ENCODE results near the gene RYR2. TPM values are rescaled to one million over a fixed set of nuclear protein-coding genes. Genes with fewer than 3 reads are reported as not detected.

Gene RYR2
- total RNA-seq, 2 donors from 2014 or later, result 14.2 to 17.1 TPM

DNA sequence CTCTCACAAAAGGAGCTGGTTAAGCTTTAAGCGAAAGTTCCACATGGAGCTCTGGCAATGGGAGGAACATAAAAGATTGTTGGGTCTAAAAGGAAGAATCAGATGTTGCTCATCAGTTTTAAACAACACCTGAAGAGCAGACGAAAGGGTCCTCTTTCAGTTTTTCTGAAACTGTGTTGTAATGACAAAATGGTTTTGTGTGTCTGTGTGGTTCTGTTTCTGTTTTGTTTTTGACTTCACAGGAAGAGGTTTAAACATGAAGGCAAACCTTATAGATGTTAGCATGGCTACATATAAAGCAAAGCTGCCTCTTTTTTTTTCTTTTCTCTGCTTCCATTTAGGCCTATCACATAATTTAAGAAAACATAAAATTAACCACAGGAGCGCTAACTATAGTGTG is 712.6 kb downstream of the RYR2 start:
- Histone ChIP-seq H3K27ac (no peak overlapping the region), H3K36me3 (replicated peaks in 1 of 2; ENCODE audit: insufficient read depth in 1 of 2, low read depth in 2 of 2) (no peaks in the 10 kb centered on the region), H3K27me3 (no peaks in the 10 kb centered on the region), H3K4me3 (no peak overlapping the region), H3K9me3 (no peaks in the 10 kb centered on the region), H3K4me1 (peaks cover 32% of the 10 kb centered on the region)
- intact Hi-C loops (cut with DNase I), result no loop called here
- no peak for ATAC-seq
- no peak for DNase-seq
- no peak for TF ChIP-seq POLR2A (IDR thresholded peaks at IDR 0.05)
- TF ChIP-seq, protein P1, sequence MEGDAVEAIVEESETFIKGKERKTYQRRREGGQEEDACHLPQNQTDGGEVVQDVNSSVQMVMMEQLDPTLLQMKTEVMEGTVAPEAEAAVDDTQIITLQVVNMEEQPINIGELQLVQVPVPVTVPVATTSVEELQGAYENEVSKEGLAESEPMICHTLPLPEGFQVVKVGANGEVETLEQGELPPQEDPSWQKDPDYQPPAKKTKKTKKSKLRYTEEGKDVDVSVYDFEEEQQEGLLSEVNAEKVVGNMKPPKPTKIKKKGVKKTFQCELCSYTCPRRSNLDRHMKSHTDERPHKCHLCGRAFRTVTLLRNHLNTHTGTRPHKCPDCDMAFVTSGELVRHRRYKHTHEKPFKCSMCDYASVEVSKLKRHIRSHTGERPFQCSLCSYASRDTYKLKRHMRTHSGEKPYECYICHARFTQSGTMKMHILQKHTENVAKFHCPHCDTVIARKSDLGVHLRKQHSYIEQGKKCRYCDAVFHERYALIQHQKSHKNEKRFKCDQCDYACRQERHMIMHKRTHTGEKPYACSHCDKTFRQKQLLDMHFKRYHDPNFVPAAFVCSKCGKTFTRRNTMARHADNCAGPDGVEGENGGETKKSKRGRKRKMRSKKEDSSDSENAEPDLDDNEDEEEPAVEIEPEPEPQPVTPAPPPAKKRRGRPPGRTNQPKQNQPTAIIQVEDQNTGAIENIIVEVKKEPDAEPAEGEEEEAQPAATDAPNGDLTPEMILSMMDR (IDR thresholded peaks at IDR 0.05), result no peak
- 87 to 92% methylated on average over 3 of the region's 3 CpGs for WGBS, 2 donors

DNA sequence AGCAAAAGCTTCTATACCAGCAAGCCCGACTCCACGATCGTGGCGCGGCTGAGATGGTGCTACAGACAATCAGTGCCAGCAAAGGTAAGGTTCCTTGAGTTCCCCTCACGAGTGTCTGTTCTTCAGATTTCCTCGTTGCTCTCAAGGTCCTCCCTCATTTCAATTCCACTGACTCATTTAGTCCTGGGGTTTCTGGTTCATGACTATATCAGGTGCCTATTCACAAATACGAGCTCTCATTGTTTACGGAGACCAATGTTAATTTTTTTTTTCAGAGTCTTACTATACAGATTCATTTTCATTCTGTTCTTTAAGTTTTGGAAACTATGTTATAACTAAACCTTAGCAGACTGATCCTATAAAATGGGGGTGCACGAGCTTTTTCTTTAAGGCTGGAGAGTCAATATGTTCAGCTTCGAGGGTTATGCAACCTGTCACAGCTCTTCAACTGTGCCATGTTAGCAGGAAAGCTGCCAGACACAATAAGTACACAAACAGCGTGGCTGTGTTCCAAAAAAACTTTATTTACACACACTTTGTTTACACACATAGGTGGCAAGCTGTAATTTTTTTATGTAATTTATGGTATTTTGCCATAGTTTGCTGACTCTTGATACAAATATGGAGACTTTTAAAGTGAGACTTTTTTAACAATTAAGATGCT is 714.5 kb downstream of the RYR2 start:
- no peaks in the 10 kb centered on the region for H3K27me3 ChIP-seq
- peak overlapping the region in 2 of 4 donors; percentile 3 to 47 for H3K27ac ChIP-seq
- peak; percentile 90 for ATAC-seq
- no peaks in the 10 kb centered on the region for H3K9me3 ChIP-seq
- 56 to 57% methylated on average over 12 of the region's 12 CpGs for WGBS, 2 donors
- no peaks in the 10 kb centered on the region for H3K36me3 ChIP-seq (replicated peaks in 1 of 2; ENCODE audit: insufficient read depth in 1 of 2, low read depth in 2 of 2)
- TF ChIP-seq, protein P1 (IDR thresholded peaks at IDR 0.05), result no peak
- TF ChIP-seq POLR2A (IDR thresholded peaks at IDR 0.05), result no peak
- H3K4me1 ChIP-seq, result peaks cover 37% of the 10 kb centered on the region
- peak; percentile 50 to 80 (median 70) for DNase-seq
- intact Hi-C loops (cut with DNase I), result no loop called here
- no peak overlapping the region for H3K4me3 ChIP-seq

DNA sequence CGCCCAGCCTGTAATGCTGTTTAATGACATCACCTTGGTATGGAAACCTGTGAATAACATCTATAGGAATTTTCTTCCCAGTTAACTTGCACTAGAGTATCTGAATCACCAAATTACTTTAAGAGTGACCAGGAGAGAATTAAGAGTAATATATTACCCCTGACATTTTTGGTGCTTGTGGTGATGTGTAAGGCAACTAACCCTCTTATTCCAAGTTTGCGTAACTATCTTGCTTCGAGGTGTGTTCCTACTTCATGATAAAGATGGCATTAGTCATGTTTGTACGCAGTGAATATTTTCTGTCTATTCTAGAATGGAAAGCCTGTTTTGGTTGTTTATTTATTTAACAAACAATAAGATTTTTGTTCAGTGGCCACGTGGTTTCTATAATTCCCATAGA is 717.4 kb downstream of the RYR2 start:
- DNase-seq, result no peak
- H3K27me3 ChIP-seq, result no peaks in the 10 kb centered on the region
- intact Hi-C loops (cut with DNase I), result no loop called here
- H3K27ac ChIP-seq, result no peak overlapping the region
- no peak overlapping the region for H3K4me3 ChIP-seq
- 66 to 70% methylated on average over 5 of the region's 5 CpGs for WGBS, 2 donors
- no peak for ATAC-seq
- H3K4me1 ChIP-seq, result peaks cover 31% of the 10 kb centered on the region
- H3K9me3 ChIP-seq, result no peaks in the 10 kb centered on the region
- no peak for TF ChIP-seq POLR2A (IDR thresholded peaks at IDR 0.05)
- TF ChIP-seq, protein P1 (IDR thresholded peaks at IDR 0.05), result no peak
- H3K36me3 ChIP-seq (replicated peaks in 1 of 2; ENCODE audit: insufficient read depth in 1 of 2, low read depth in 2 of 2), result no peaks in the 10 kb centered on the region

DNA sequence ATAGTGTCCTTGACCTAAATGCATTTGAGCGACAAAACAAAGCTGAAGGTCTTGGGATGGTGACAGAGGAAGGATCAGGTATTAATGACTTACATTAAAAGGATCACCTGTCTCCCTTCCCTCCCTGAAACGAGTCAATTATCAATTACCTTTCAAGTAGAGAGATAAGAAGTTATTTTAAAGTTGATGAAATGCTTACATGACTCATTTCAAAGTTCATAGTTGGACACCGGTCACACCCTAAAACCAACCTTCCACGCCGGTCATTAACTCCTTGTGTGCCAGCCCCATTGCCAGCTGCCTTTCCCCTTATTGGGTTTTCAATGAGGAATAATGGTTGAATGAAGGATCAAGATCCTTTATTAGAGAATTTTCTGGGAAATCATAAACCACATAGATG is 719.0 kb downstream of the RYR2 start:
- TF ChIP-seq, protein P1 (IDR thresholded peaks at IDR 0.05), result no peak
- no peak for TF ChIP-seq POLR2A (IDR thresholded peaks at IDR 0.05)
- H3K36me3 ChIP-seq (replicated peaks in 1 of 2; ENCODE audit: insufficient read depth in 1 of 2, low read depth in 2 of 2), result no peaks in the 10 kb centered on the region
- no peak overlapping the region for H3K4me3 ChIP-seq
- ATAC-seq, result no peak
- H3K4me1 ChIP-seq, result peaks cover 28% of the 10 kb centered on the region
- intact Hi-C loops (cut with DNase I), result no loop called here
- no peak overlapping the region for H3K27ac ChIP-seq
- no peaks in the 10 kb centered on the region for H3K9me3 ChIP-seq
- 11 to 21% methylated on average over 5 of the region's 5 CpGs for WGBS, 2 donors
- no peaks in the 10 kb centered on the region for H3K27me3 ChIP-seq
- DNase-seq, result no peak

DNA sequence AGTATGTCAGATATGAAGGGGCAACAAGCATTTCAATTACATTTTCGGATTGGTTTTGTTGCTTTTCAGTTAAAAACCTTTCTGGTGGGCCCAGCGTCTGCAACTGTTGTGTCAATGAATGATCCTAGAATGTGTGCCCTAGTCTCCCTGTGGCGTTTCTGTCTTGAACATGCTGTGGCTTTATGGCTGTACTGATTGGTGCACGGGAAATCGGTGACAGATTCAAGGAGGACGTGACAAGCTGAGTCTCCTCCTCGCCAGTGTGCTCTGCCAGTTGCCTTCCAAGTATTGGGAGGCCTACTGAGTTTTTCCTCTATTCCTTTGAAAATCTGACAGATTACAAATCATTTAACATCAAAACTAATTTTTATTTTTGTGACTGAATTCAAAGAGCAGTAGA is 721.2 kb downstream of the RYR2 start:
- intact Hi-C loops (cut with DNase I), result no loop called here
- Histone ChIP-seq H3K27me3 (no peaks in the 10 kb centered on the region), H3K27ac (no peak overlapping the region), H3K4me3 (no peak overlapping the region), H3K4me1 (peaks cover 17% of the 10 kb centered on the region), H3K36me3 (replicated peaks in 1 of 2; ENCODE audit: insufficient read depth in 1 of 2, low read depth in 2 of 2) (no peaks in the 10 kb centered on the region), H3K9me3 (no peaks in the 10 kb centered on the region)
- no peak for DNase-seq
- TF ChIP-seq, protein P1 (IDR thresholded peaks at IDR 0.05), result no peak
- no peak for TF ChIP-seq POLR2A (IDR thresholded peaks at IDR 0.05)
- 87 to 88% methylated on average over 7 of the region's 7 CpGs for WGBS, 2 donors
- ATAC-seq, result no peak
